Activated CD8-positive, alpha-beta memory T cell treated with anti-CD3 and anti-CD28 coated beads, Interleukin-2, amount 50 U/mL, for 4 hours (primary cell): ENCODE measurements around the gene RALGAPB.
"Not testable (repeated sequence)": the region's sequence is repeated elsewhere in the genome, so short reads cannot be mapped to it uniquely, and the experiment has no call there.

ENCODE experiments used
- DNase-seq: peaks from one replicate; pipeline ENCODE4 v3.0.0-alpha.2; 2020

RALGAPB gene

GRCh38 chr20:38447931-38448675 lies 24.5 kb upstream of the RALGAPB start:
- DNase-seq = no peak

GRCh38 chr20:38449046-38449445 lies 23.6 kb upstream of the RALGAPB start:
- no peak for DNase-seq

GRCh38 chr20:38450412-38450975 lies 22.1 kb upstream of the RALGAPB start:
- DNase-seq = no peak

- no peak for DNase-seq
Measured at GRCh38 chr20:38452880-38453624, 19.6 kb upstream of the RALGAPB start.

- DNase-seq = no peak
Measured at GRCh38 chr20:38453941-38454340, 18.7 kb upstream of the RALGAPB start.

- no peak for DNase-seq
Measured at GRCh38 chr20:38454556-38455473, 17.8 kb upstream of the RALGAPB start.

- DNase-seq = no peak
Measured at GRCh38 chr20:38458314-38458713, 14.3 kb upstream of the RALGAPB start.

- DNase-seq = no peak
Measured at GRCh38 chr20:38460040-38460623, 12.5 kb upstream of the RALGAPB start.

GRCh38 chr20:38460631-38461030 lies 12.0 kb upstream of the RALGAPB start:
- DNase-seq = not testable (repeated sequence)

- not testable (repeated sequence) for DNase-seq
Measured at GRCh38 chr20:38461167-38461566, 11.5 kb upstream of the RALGAPB start.

GRCh38 chr20:38461569-38461968 lies 11.1 kb upstream of the RALGAPB start:
- DNase-seq = not testable (repeated sequence)

- DNase-seq = no peak
Measured at GRCh38 chr20:38466171-38466570, 6.5 kb upstream of the RALGAPB start.

- DNase-seq = no peak
Measured at GRCh38 chr20:38466983-38467382, 5.7 kb upstream of the RALGAPB start.

GRCh38 chr20:38471245-38471644 lies 1.4 kb upstream of the RALGAPB start:
- DNase-seq = no peak

GRCh38 chr20:38471987-38472512 lies 593 bp upstream of the RALGAPB start:
- no peak for DNase-seq

GRCh38 chr20:38473367-38473795 lies 738 bp downstream of the RALGAPB start:
- DNase-seq = no peak

- DNase-seq = no peak
Measured at GRCh38 chr20:38477747-38478146, 5.1 kb downstream of the RALGAPB start.

GRCh38 chr20:38479596-38479995 lies 7.0 kb downstream of the RALGAPB start:
- no peak for DNase-seq

- DNase-seq = no peak
Measured at GRCh38 chr20:38485041-38485440, 12.4 kb downstream of the RALGAPB start.

GRCh38 chr20:38489181-38489580 lies 16.5 kb downstream of the RALGAPB start:
- no peak for DNase-seq

- DNase-seq = no peak
Measured at GRCh38 chr20:38497246-38497935, 24.7 kb downstream of the RALGAPB start.

GRCh38 chr20:38498909-38499308 lies 26.3 kb downstream of the RALGAPB start:
- no peak for DNase-seq
